Naive B cell (primary cell): Measurements from ENCODE around the gene NCOR1. TPM values are rescaled to one million over a fixed set of nuclear protein-coding genes. Genes with fewer than 3 reads are reported as not detected.
"Not testable (repeated sequence)": the region's sequence is repeated elsewhere in the genome, so short reads cannot be mapped to it uniquely, and the experiment has no call there.

ENCODE experiments used
- ATAC-seq, 2 donors: fragments of 150-1000 bp; cut with Tn5 transposase; 2 replicates each; pipeline ENCODE4 v1.10.0; 2021; ENCODE audit warnings: low read depth in 2 of 2, mild to moderate bottlenecking in 2 of 2, moderate library complexity in 2 of 2
- DNase-seq: peaks from one replicate; pipeline ENCODE4 v3.0.0; 2022
- H3K27ac Mint-ChIP-seq, 6 donors: one replicate each; pipeline ENCODE4 v1.8.0; 2020 to 2022; ENCODE audit warnings: mild to moderate bottlenecking in 6 of 6, mixed read lengths in 6 of 6, moderate library complexity in 5 of 6, inconsistent platforms in 2 of 6
- H3K27me3 Mint-ChIP-seq, 3 donors: one replicate each; pipeline ENCODE4 v1.8.0; 2021 to 2022; ENCODE audit warnings: mixed read lengths in 3 of 3, mild to moderate bottlenecking in 1 of 3
- H3K36me3 Mint-ChIP-seq, 2 donors: one replicate each; pipeline ENCODE4 v1.8.0; 2020 to 2022; ENCODE audit warnings: mixed read lengths in 2 of 2, inconsistent platforms in 1 of 2, mild to moderate bottlenecking in 1 of 2
- H3K4me1 Mint-ChIP-seq, 3 donors: one replicate each; pipeline ENCODE4 v1.8.0; 2020 to 2022; ENCODE audit warnings: mixed read lengths in 3 of 3, inconsistent platforms in 1 of 3, mild to moderate bottlenecking in 1 of 3, moderate library complexity in 1 of 3
- H3K4me3 Mint-ChIP-seq, 8 donors: one replicate each; pipeline ENCODE4 v1.8.0; 2020 to 2022; ENCODE audit warnings: mild to moderate bottlenecking in 8 of 8, mixed read lengths in 8 of 8, moderate library complexity in 8 of 8, inconsistent platforms in 2 of 8
- H3K9me3 Mint-ChIP-seq, 7 donors: one replicate each; pipeline ENCODE4 v1.8.0; 2020 to 2022; ENCODE audit warnings: mixed read lengths in 7 of 7, mild to moderate bottlenecking in 5 of 7, inconsistent platforms in 2 of 7, moderate library complexity in 1 of 7
- polyA plus RNA-seq, 6 donors: library from polyadenylated mRNA; unstranded; fragments of 300-500 nt; fragmentation: Illumina TruSeq; gene quantifications; one replicate each; pipeline ENCODE4 v1.2.3, GENCODE V29; 2021; ENCODE audit warnings: low read depth in 6 of 6

NCOR1 gene
- polyA plus RNA-seq, 6 donors from 2014 or later = 65.6 to 181 (median 69.0) TPM

GRCh38 chr17:16121915-16122314, 93.4 kb downstream of the NCOR1 start:
- peaks cover 0 to 10% (median 5%) of the 10 kb centered on the region in 3 donors for H3K4me1 Mint-ChIP-seq
- ATAC-seq = no peak
- no peak for DNase-seq
- H3K27ac Mint-ChIP-seq = peak overlapping the region in 2 of 6 donors; percentile 67 to 75
- H3K9me3 Mint-ChIP-seq = peaks cover 0 to 2% (median 0%) of the 10 kb centered on the region in 7 donors
- H3K36me3 Mint-ChIP-seq = peaks cover 50% of the 10 kb centered on the region in 2 donors
- no peak overlapping the region for H3K4me3 Mint-ChIP-seq
- no peaks in the 10 kb centered on the region for H3K27me3 Mint-ChIP-seq

- Mint-ChIP-seq H3K4me1 (peaks cover 0 to 10% (median 5%) of the 10 kb centered on the region in 3 donors), H3K9me3 (peaks cover 0 to 11% (median 3%) of the 10 kb centered on the region in 7 donors), H3K4me3 (no peak overlapping the region), H3K27me3 (no peaks in the 10 kb centered on the region), H3K36me3 (peaks cover 55 to 60% of the 10 kb centered on the region in 2 donors), H3K27ac (peak overlapping the region in 1 of 6 donors; percentile 26)
- no peak for DNase-seq
- ATAC-seq = no peak
Observed at GRCh38 chr17:16120937-16121336, 94.4 kb downstream of the NCOR1 start.

- ATAC-seq (no peak), DNase-seq (no peak)
- Mint-ChIP-seq H3K4me1 (peaks cover 0 to 3% (median 0%) of the 10 kb centered on the region in 3 donors), H3K4me3 (no peak overlapping the region), H3K27me3 (no peaks in the 10 kb centered on the region), H3K9me3 (peaks cover 6 to 28% (median 16%) of the 10 kb centered on the region in 7 donors), H3K27ac (no peak overlapping the region), H3K36me3 (peaks cover 65 to 72% of the 10 kb centered on the region in 2 donors)
Observed at GRCh38 chr17:16117149-16117548, 98.2 kb downstream of the NCOR1 start.

- H3K4me3 Mint-ChIP-seq = not testable (repeated sequence)
Observed at GRCh38 chr17:16115077-16115698, 100.1 kb downstream of the NCOR1 start.

GRCh38 chr17:16108871-16109270, 106.5 kb downstream of the NCOR1 start:
- DNase-seq = no peak
- no peaks in the 10 kb centered on the region for H3K27me3 Mint-ChIP-seq
- H3K4me3 Mint-ChIP-seq = no peak overlapping the region
- peaks cover 0 to 8% (median 0%) of the 10 kb centered on the region in 3 donors for H3K4me1 Mint-ChIP-seq
- no peak overlapping the region for H3K27ac Mint-ChIP-seq
- no peak for ATAC-seq
- H3K9me3 Mint-ChIP-seq = peaks cover 0 to 1% (median 0%) of the 10 kb centered on the region in 7 donors
- H3K36me3 Mint-ChIP-seq = peaks cover 20 to 25% of the 10 kb centered on the region in 2 donors

More at GRCh38 chr17:16115077-16115698, 100.1 kb downstream of the NCOR1 start:
- DNase-seq, H3K27me3 Mint-ChIP-seq, H3K27ac Mint-ChIP-seq, H3K4me1 Mint-ChIP-seq, ATAC-seq: not testable (repeated sequence)
- H3K9me3 Mint-ChIP-seq = peaks cover 6 to 28% (median 16%) of the 10 kb centered on the region in 7 donors
- H3K36me3 Mint-ChIP-seq = peaks cover 60 to 65% of the 10 kb centered on the region in 2 donors

- no peaks in the 10 kb centered on the region for H3K9me3 Mint-ChIP-seq
- DNase-seq (no peak), ATAC-seq (no peak)
- H3K27ac Mint-ChIP-seq = no peak overlapping the region
- peaks cover 0 to 8% (median 2%) of the 10 kb centered on the region in 3 donors for H3K4me1 Mint-ChIP-seq
- no peak overlapping the region for H3K4me3 Mint-ChIP-seq
- H3K27me3 Mint-ChIP-seq = no peaks in the 10 kb centered on the region
- peaks cover 17 to 23% of the 10 kb centered on the region in 2 donors for H3K36me3 Mint-ChIP-seq
Observed at GRCh38 chr17:16108386-16108785, 106.9 kb downstream of the NCOR1 start.

- Mint-ChIP-seq H3K27ac (peak overlapping the region in 3 of 6 donors; percentile 66 to 83 (median 76)), H3K4me1 (peaks cover 0 to 8% (median 7%) of the 10 kb centered on the region in 3 donors), H3K4me3 (no peak overlapping the region), H3K9me3 (no peaks in the 10 kb centered on the region), H3K27me3 (no peaks in the 10 kb centered on the region), H3K36me3 (peaks cover 19 to 25% of the 10 kb centered on the region in 2 donors)
- DNase-seq (no peak), ATAC-seq (no peak)
Observed at GRCh38 chr17:16107165-16107770, 108.1 kb downstream of the NCOR1 start.

- peaks cover 0 to 8% (median 7%) of the 10 kb centered on the region in 3 donors for H3K4me1 Mint-ChIP-seq
- ATAC-seq = no peak
- DNase-seq = no peak
- no peaks in the 10 kb centered on the region for H3K9me3 Mint-ChIP-seq
- H3K36me3 Mint-ChIP-seq = peaks cover 19 to 28% of the 10 kb centered on the region in 2 donors
- H3K27me3 Mint-ChIP-seq = no peaks in the 10 kb centered on the region
- no peak overlapping the region for H3K27ac Mint-ChIP-seq
- no peak overlapping the region for H3K4me3 Mint-ChIP-seq
Observed at GRCh38 chr17:16106161-16106891, 109.0 kb downstream of the NCOR1 start.

- no peaks in the 10 kb centered on the region for H3K9me3 Mint-ChIP-seq
- no peak for ATAC-seq
- H3K36me3 Mint-ChIP-seq = peaks cover 22 to 35% of the 10 kb centered on the region in 2 donors
- DNase-seq = no peak
- peaks cover 0 to 8% (median 7%) of the 10 kb centered on the region in 3 donors for H3K4me1 Mint-ChIP-seq
- no peak overlapping the region for H3K4me3 Mint-ChIP-seq
- H3K27ac Mint-ChIP-seq = no peak overlapping the region
- H3K27me3 Mint-ChIP-seq = no peaks in the 10 kb centered on the region
Observed at GRCh38 chr17:16104189-16104588, 111.1 kb downstream of the NCOR1 start.

GRCh38 chr17:16101440-16101839, 113.9 kb downstream of the NCOR1 start:
- peaks cover 23 to 44% of the 10 kb centered on the region in 2 donors for H3K36me3 Mint-ChIP-seq

GRCh38 chr17:16100737-16101400, 114.5 kb downstream of the NCOR1 start:
- H3K36me3 Mint-ChIP-seq = peaks cover 23 to 43% of the 10 kb centered on the region in 2 donors
- no peak for ATAC-seq
- H3K9me3 Mint-ChIP-seq = peaks cover 0 to 1% (median 0%) of the 10 kb centered on the region in 7 donors
- DNase-seq = no peak
- no peak overlapping the region for H3K4me3 Mint-ChIP-seq
- H3K27me3 Mint-ChIP-seq = no peaks in the 10 kb centered on the region
- peaks cover 0 to 8% (median 7%) of the 10 kb centered on the region in 3 donors for H3K4me1 Mint-ChIP-seq
- H3K27ac Mint-ChIP-seq = peak overlapping the region in 3 of 6 donors; percentile 15 to 44 (median 39)

More at GRCh38 chr17:16101440-16101839, 113.9 kb downstream of the NCOR1 start:
- no peaks in the 10 kb centered on the region for H3K27me3 Mint-ChIP-seq
- H3K4me1 Mint-ChIP-seq = peaks cover 0 to 8% (median 7%) of the 10 kb centered on the region in 3 donors
- H3K27ac Mint-ChIP-seq = no peak overlapping the region
- no peak overlapping the region for H3K4me3 Mint-ChIP-seq
- ATAC-seq (no peak), DNase-seq (no peak)
- no peaks in the 10 kb centered on the region for H3K9me3 Mint-ChIP-seq

GRCh38 chr17:16091773-16092172, 123.6 kb downstream of the NCOR1 start:
- no peaks in the 10 kb centered on the region for H3K27me3 Mint-ChIP-seq
- peaks cover 15 to 16% of the 10 kb centered on the region in 2 donors for H3K36me3 Mint-ChIP-seq
- peaks cover 0 to 4% (median 0%) of the 10 kb centered on the region in 3 donors for H3K4me1 Mint-ChIP-seq
- peaks cover 0 to 2% (median 0%) of the 10 kb centered on the region in 7 donors for H3K9me3 Mint-ChIP-seq
- DNase-seq = no peak
- ATAC-seq = no peak
- no peak overlapping the region for H3K4me3 Mint-ChIP-seq
- H3K27ac Mint-ChIP-seq = peak overlapping the region in 2 of 6 donors; percentile 29 to 51

GRCh38 chr17:16086957-16087356, 128.4 kb downstream of the NCOR1 start:
- no peak for DNase-seq
- Mint-ChIP-seq H3K27me3 (no peaks in the 10 kb centered on the region), H3K36me3 (peaks cover 28 to 38% of the 10 kb centered on the region in 2 donors), H3K27ac (peak overlapping the region in 2 of 6 donors; percentile 25 to 36), H3K4me1 (peaks cover 0 to 5% (median 3%) of the 10 kb centered on the region in 3 donors), H3K4me3 (no peak overlapping the region), H3K9me3 (no peaks in the 10 kb centered on the region)
- ATAC-seq = no peak
